K562 (cell line): ENCODE results near the gene TTC39B. TPM values are rescaled to one million over a fixed set of nuclear protein-coding genes. Genes with fewer than 3 reads are reported as not detected.

Experiments used
- ATAC-seq: fragments of 200-7000 bp; cut with Tn5 transposase; 3 replicates; pipeline ENCODE4 v1.9.1; 2020; ENCODE audit warnings: moderate library complexity
- BruUV-seq: library from RNA; stranded (reverse); fragments of 400-500 nt; replicated peaks from 2 replicates; lab custom pipeline; 2021; lab: Mats Ljungman, UMichigan
- CTCF ChIA-PET: fragments of 300-600 bp; formaldehyde crosslinking; extraction: SDS; loops from one replicate; lab custom pipeline; 2021; ENCODE audit warnings: low intra/inter-chr PET ratio; lab: Yijun Ruan, JAX
- POLR2A ChIA-PET: fragments of 300-600, 350-650 bp; sonication (Branson Sonifier 250); formaldehyde crosslinking; extraction: SDS; loops from one replicate; lab custom pipeline; 2021; ENCODE audit warnings: antibody characterized with exemption, inconsistent platforms; lab: Yijun Ruan, JAX
- DNase-seq, 4 experiments: peaks; one replicate each; pipeline versions ENCODE4 v3.0.0 to v3.0.0-alpha.2; 2011 to 2018; ENCODE audit warnings: low spot score in 3 of 4, mixed read lengths in 3 of 4; ENCODE audit errors: extremely low read depth in 1 of 4
- FAIRE-seq: peaks from 2 replicates; lab custom pipeline; 2011; peaks lifted over from hg19 to GRCh38; lab: Jason Lieb, UNC
- H2AFZ ChIP-seq: 2 replicates; pipeline ENCODE4 v1.6.0; 2011; ENCODE audit warnings: low read depth, low read length, control low read depth, inconsistent platforms
- H3K27ac ChIP-seq: fragments of 200-600 bp; 3 replicates; pipeline ENCODE4 v1.8.0; 2011; ENCODE audit warnings: low read depth, mild to moderate bottlenecking, control low read depth, inconsistent platforms, low read length, moderate library complexity, mixed read lengths; ENCODE audit errors: extremely low read depth
- H3K27me3 ChIP-seq, 2 experiments: fragments of 300-600 bp in 1 of 2; 2 replicates in 1 of 2; 3 replicates in 1 of 2; pipeline versions ENCODE4 v1.6.0 to v1.8.0; 2011; ENCODE audit warnings: inconsistent platforms in 2 of 2, low read length in 2 of 2, mild to moderate bottlenecking in 1 of 2, mixed read lengths in 1 of 2, moderate library complexity in 1 of 2; ENCODE audit not compliant: control insufficient read depth in 2 of 2, insufficient read depth in 2 of 2
- H3K36me3 ChIP-seq: fragments of 300-600 bp; 3 replicates; pipeline ENCODE4 v1.8.0; 2011; ENCODE audit warnings: mild to moderate bottlenecking, low read length, inconsistent platforms; ENCODE audit not compliant: control insufficient read depth, insufficient read depth
- H3K4me1 ChIP-seq, 2 experiments: fragments of 200-600 bp in 1 of 2; replicated peaks in 1 of 2; 2 replicates in 1 of 2; 3 replicates in 1 of 2; pipeline versions ENCODE4 v1.5.1 to v1.8.0; 2011; ENCODE audit warnings: inconsistent platforms in 2 of 2, low read length in 2 of 2, mild to moderate bottlenecking in 1 of 2, mixed read lengths in 1 of 2, moderate library complexity in 1 of 2; ENCODE audit not compliant: control insufficient read depth in 2 of 2, insufficient read depth in 2 of 2
- H3K4me2 ChIP-seq: 2 replicates; pipeline ENCODE4 v1.6.1; 2011; ENCODE audit warnings: low read length, control low read depth, inconsistent platforms, mixed read lengths; ENCODE audit not compliant: insufficient read depth
- H3K4me3 ChIP-seq: fragments of 200-600 bp; sonication (generic), shearing (Covaris generic); 2 replicates; pipeline ENCODE4 v1.5.1; 2016; ENCODE audit warnings: control low read depth, inconsistent platforms
- H3K79me2 ChIP-seq: fragments of 200-600 bp; 3 replicates; pipeline ENCODE4 v1.8.0; 2011; ENCODE audit warnings: low read length, inconsistent platforms; ENCODE audit not compliant: control insufficient read depth, insufficient read depth
- H3K9ac ChIP-seq, 2 experiments: 2 replicates each; pipeline versions ENCODE4 v1.6.0 to v1.6.1; 2011; ENCODE audit warnings: low read depth in 2 of 2, low read length in 2 of 2, control low read depth in 1 of 2, inconsistent platforms in 1 of 2, mild to moderate bottlenecking in 1 of 2, mixed read lengths in 1 of 2; ENCODE audit not compliant: insufficient read depth in 1 of 2
- H3K9me1 ChIP-seq: one replicate; pipeline ENCODE4 v1.6.0; 2011; ENCODE audit warnings: inconsistent platforms, mild to moderate bottlenecking, low read length, moderate library complexity; ENCODE audit not compliant: control insufficient read depth, insufficient read depth
- H3K9me3 ChIP-seq: replicated peaks from 2 replicates; pipeline ENCODE4 v1.5.1; 2011; ENCODE audit warnings: low read depth, low read length, inconsistent platforms; ENCODE audit not compliant: control insufficient read depth, insufficient read depth
- H4K20me1 ChIP-seq: replicated peaks from 2 replicates; pipeline ENCODE4 v1.6.1; 2011; ENCODE audit warnings: low read length, inconsistent platforms, mixed read lengths; ENCODE audit not compliant: control insufficient read depth, insufficient read depth
- CLOCK ChIP-seq: fragments of 250-450 bp; sonication (Bioruptor Pico); IDR thresholded peaks from 2 replicates; pipeline ENCODE4 v1.4.0; 2020; ENCODE audit warnings: mild to moderate bottlenecking, moderate library complexity, borderline replicate concordance
- CREB5 ChIP-seq: fragments of 250-450 bp; sonication (Bioruptor Pico); IDR thresholded peaks from 2 replicates; pipeline ENCODE4 v1.5.0; 2020; ENCODE audit warnings: mild to moderate bottlenecking
- GMEB1 ChIP-seq: fragments of 250-450 bp; sonication (Bioruptor Pico); IDR thresholded peaks from 2 replicates; pipeline ENCODE4 v1.4.0; 2020; ENCODE audit warnings: mild to moderate bottlenecking
- MAFG ChIP-seq: fragments of 450-650 bp; conservative IDR thresholded peaks from 2 replicates; pipeline ENCODE4 v1.6.1; 2016; ENCODE audit warnings: missing genetic modification characterization, missing compliant biosample characterization
- MAFK ChIP-seq: IDR thresholded peaks from 2 replicates; pipeline ENCODE4 v1.6.1; 2011; ENCODE audit warnings: low read length, improper control_type of control experiment
- MYC ChIP-seq, 2 experiments: fragments of 250-450 bp in 1 of 2; sonication (Bioruptor Pico) in 1 of 2; IDR thresholded peaks; 2 replicates each; pipeline versions ENCODE4 v1.5.1 to v1.6.1; 2012 to 2021; ENCODE audit warnings: low read depth in 2 of 2, borderline replicate concordance in 1 of 2, improper control_type of control experiment in 1 of 2, low read length in 1 of 2, mild to moderate bottlenecking in 1 of 2, moderate library complexity in 1 of 2
- NCOA4 ChIP-seq: fragments of 450-650 bp; IDR thresholded peaks from 2 replicates; pipeline ENCODE4 v1.6.1; 2018; ENCODE audit warnings: mild to moderate bottlenecking; ENCODE audit not compliant: partially characterized antibody
- PCBP1 ChIP-seq: fragments of 200-400 bp; formaldehyde crosslinking; IDR thresholded peaks from 2 replicates; pipeline ENCODE4 v1.6.1; 2018; ENCODE audit warnings: mild to moderate bottlenecking, low read depth, low read length; ENCODE audit not compliant: poor library complexity, severe bottlenecking
- WHSC1 ChIP-seq: IDR thresholded peaks from one replicate; pipeline ENCODE4 v1.6.1; 2012; ENCODE audit warnings: low read length, control low read depth, inconsistent platforms
- ZFPM2 ChIP-seq: fragments of 250-450 bp; sonication (Bioruptor Pico); IDR thresholded peaks from 2 replicates; pipeline ENCODE4 v1.5.1; 2022; ENCODE audit warnings: mild to moderate bottlenecking
- ZNF133 ChIP-seq: fragments of 250-450 bp; sonication (Bioruptor Pico); IDR thresholded peaks from 2 replicates; pipeline ENCODE4 v1.4.0; 2020; ENCODE audit warnings: mild to moderate bottlenecking
- ZNF766 ChIP-seq: fragments of 200-800 bp; sonication (Bioruptor generic); conservative IDR thresholded peaks from 2 replicates; pipeline ENCODE4 v1.6.1; 2016; ENCODE audit warnings: missing genetic modification characterization, missing compliant biosample characterization
- WGBS: fragments of 100-300 bp; shearing (Covaris generic); methylation state at CpG from one replicate; pipeline ENCODE4 v1.1.6; 2016; ENCODE audit warnings: low coverage, mixed read lengths; ENCODE audit not compliant: insufficient coverage; ENCODE audit errors: missing lambda C conversion rate; 5-methylcytosine and 5-hydroxymethylcytosine counted together
- in situ Hi-C: fragments of 300-500 bp; cut with MboI; formaldehyde crosslinking; loops from 4 replicates; pipeline ENCODE4 v1.15.0; 2018; ENCODE audit warnings: inconsistent platforms, mixed read lengths
- intact Hi-C: fragments of 100-400 bp; cut with micrococcal nuclease; formaldehyde crosslinking; loops from 2 replicates; pipeline ENCODE4 v1.14.2; 2022
- polyA plus RNA-seq, 8 experiments: library from polyadenylated mRNA; depleted of rRNA in 4 of 8; stranded (reverse) in 5 of 8; unstranded in 3 of 8; fragments of >200 nt; fragmentation: Nextera tagmentation in 2 of 8; fragmentation: Illumina TruSeq in 1 of 8; extraction: Ambion mirVana in 2 of 8; extraction: Trizol in 1 of 8; gene quantifications; 2 replicates each; pipeline versions ENCODE4 v1.2.1 to v1.2.3, GENCODE V29; 2011 to 2014; ENCODE audit warnings: inconsistent platforms in 1 of 8, missing spikeins in 1 of 8
- total RNA-seq, 7 experiments: library from RNA; depleted of rRNA in 6 of 7; stranded (reverse); fragments of >200 nt in 6 of 7; fragmentation: Illumina TruSeq in 2 of 7; extraction: Trizol in 2 of 7; gene quantifications; 2 replicates each; pipeline versions ENCODE4 v1.2.1 to v1.2.3, GENCODE V29; 2011 to 2021; ENCODE audit warnings: low replicate concordance in 1 of 7

The TTC39B gene
- total and polyA plus RNA-seq, 9 of the 15 experiments (the other 6 are each of a cell fraction or from before 2014, with no cell fraction given), result 0.32 to 1.2 (median 0.95) TPM

- no peak overlapping the region for H2AFZ ChIP-seq
- TF ChIP-seq ZNF766 (CRISPR knock-in tag) (no peak), NCOA4 (no peak), GMEB1 (CRISPR knock-in tag) (no peak), ZFPM2 (CRISPR knock-in tag) (no peak), PCBP1 (no peak), ZNF133 (no peak), CREB5 (CRISPR knock-in tag) (no peak), MAFG (no peak), MYC (IDR thresholded peaks at IDR 0.05; ENCODE audit: low read depth, low read length) (no peak), MYC (CRISPR knock-in tag; IDR thresholded peaks at IDR 0.05; ENCODE audit: borderline replicate concordance, low read depth) (no peak), WHSC1 (no peak), MAFK (no peak), CLOCK (CRISPR knock-in tag) (no peak)
- TF ChIP-seq, all 486 proteins: peak for 0
- BruUV-seq, result no TSS peak
- ChIA-PET CTCF (no interaction called here), POLR2A (no interaction called here)
- DNase-seq, result no peak
- Histone ChIP-seq H3K4me2 (no peak overlapping the region), H3K9me3 (no peaks in the 10 kb centered on the region), H3K27ac (no peak overlapping the region), H3K36me3 (no peaks in the 10 kb centered on the region), H3K9ac (no peak overlapping the region), H3K9me1 (no peaks in the 10 kb centered on the region), H4K20me1 (no peaks in the 10 kb centered on the region), H3K4me1 (peaks cover 0 to 17% of the 10 kb centered on the region in 2 experiments; a peak in 2 of 5 replicates), H3K4me3 (no peak overlapping the region), H3K79me2 (no peaks in the 10 kb centered on the region), H3K27me3 (no peaks in the 10 kb centered on the region)
- no peak for ATAC-seq
- FAIRE-seq, result no peak
- in situ Hi-C loops (no loop called here), intact Hi-C loops (no loop called here)
- 0% methylated on average over 6 of the region's 6 CpGs for WGBS
These were observed 3.3 kb upstream of the TTC39B start for GRCh38 chr9:15310107-15310850.
